Panc1 (cell line): ENCODE data around the gene TMC8.

Experiments
- POLR2AphosphoS5 ChIP-seq: IDR thresholded peaks from 2 replicates; pipeline ENCODE4 v1.6.1; 2012; ENCODE audit warnings: mild to moderate bottlenecking, low read depth, low read length, moderate library complexity
- SIN3A ChIP-seq: IDR thresholded peaks from 2 replicates; pipeline ENCODE4 v1.6.1; 2012; ENCODE audit warnings: low read depth, mild to moderate bottlenecking, low read length, moderate library complexity, borderline replicate concordance; ENCODE audit not compliant: insufficient read depth
- TF ChIP-seq, protein P1 (sequence below): fragments of 450-650 bp; IDR thresholded peaks from 2 replicates; pipeline ENCODE4 v1.5.1; 2017; ENCODE audit warnings: mild to moderate bottlenecking

DNA sequence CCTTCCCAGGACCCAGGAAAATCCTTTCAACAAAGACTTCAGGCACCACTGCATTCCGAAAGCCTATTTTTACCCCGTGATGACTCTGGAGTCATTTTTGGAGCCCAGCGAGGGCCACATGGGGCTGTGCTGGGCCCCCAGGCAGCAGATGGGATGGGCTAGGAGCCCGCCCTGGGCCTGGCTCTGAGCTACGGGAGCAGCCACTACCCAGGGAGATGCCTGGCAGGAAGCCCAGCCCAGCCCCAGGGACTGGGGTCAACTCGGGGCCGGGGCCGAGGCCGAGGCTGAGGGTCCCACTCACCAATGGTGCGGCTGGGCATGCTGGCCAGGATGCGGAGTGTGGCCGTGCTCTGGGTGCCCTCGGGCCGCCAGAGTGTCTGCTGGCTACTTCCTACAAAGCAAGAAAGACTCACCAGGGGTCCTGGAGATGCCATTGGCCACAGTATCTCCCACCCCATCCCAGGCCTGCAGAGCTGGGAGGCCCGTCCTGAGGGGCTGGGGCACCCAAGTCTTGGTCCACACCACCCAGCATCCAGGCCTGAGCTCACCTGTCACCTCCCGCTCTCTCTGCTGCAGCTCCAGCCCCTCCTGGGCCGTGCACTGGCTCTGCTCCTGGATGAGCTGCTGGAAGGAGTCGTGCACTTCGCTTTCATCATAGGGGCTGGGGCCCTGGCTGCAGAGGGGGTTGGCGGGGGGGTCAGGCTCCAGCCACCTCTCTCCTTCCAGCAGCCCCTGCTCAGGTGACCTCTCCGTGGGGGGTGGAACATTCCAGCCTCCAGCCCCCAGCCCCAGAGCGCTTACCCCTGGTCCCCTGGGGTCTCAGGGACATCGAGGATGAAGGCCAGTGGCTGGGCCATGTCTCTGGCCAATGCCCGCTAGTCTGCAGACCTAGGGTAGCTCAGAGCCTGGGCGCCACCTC, 4.3 kb upstream of the TMC8 start:
- TF ChIP-seq POLR2AphosphoS5 (no peak), SIN3A (no peak)
- TF ChIP-seq, protein P1, sequence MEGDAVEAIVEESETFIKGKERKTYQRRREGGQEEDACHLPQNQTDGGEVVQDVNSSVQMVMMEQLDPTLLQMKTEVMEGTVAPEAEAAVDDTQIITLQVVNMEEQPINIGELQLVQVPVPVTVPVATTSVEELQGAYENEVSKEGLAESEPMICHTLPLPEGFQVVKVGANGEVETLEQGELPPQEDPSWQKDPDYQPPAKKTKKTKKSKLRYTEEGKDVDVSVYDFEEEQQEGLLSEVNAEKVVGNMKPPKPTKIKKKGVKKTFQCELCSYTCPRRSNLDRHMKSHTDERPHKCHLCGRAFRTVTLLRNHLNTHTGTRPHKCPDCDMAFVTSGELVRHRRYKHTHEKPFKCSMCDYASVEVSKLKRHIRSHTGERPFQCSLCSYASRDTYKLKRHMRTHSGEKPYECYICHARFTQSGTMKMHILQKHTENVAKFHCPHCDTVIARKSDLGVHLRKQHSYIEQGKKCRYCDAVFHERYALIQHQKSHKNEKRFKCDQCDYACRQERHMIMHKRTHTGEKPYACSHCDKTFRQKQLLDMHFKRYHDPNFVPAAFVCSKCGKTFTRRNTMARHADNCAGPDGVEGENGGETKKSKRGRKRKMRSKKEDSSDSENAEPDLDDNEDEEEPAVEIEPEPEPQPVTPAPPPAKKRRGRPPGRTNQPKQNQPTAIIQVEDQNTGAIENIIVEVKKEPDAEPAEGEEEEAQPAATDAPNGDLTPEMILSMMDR = no peak
